Natural killer cell treated with Interleukin-12 subunit alpha and Interleukin-12 subunit beta and Interleukin-15 and Interleukin-18, amount 100 ng/mL, for 72 hours (primary cell): ENCODE results near the gene PTGER2. TPM values are rescaled to one million over a fixed set of nuclear protein-coding genes. Genes with fewer than 3 reads are reported as not detected.

Source experiments
- total RNA-seq, 2 donors: library from RNA; stranded (reverse); gene quantifications; one replicate each; pipeline ENCODE4 v1.2.3, GENCODE V29; 2022

Gene PTGER2
- total RNA-seq, 2 donors from 2014 or later = 94.5 to 96.0 TPM

Other genes with a start within 250 kb of the PTGER2 start
- gene NID2, start 245.3 kb upstream of the PTGER2 start, total RNA-seq = 1 to 10 TPM; 6.8 to 8.7 TPM
- gene PTGDR, start 46.6 kb upstream of the PTGER2 start, total RNA-seq = 1 to 10 TPM; 3.8 to 4.5 TPM
- gene TXNDC16, start 238.2 kb downstream of the PTGER2 start, total RNA-seq = 10 to 100 TPM in 1 of 2 donors, 1 to 10 TPM in 1; 6.4 to 16.3 TPM
- under 1 TPM; 0.36 to 0.38 TPM for gene GPR137C, start 238.5 kb downstream of the PTGER2 start, total RNA-seq